ENCODE results near the gene UFD1. TPM values are rescaled to one million over a fixed set of nuclear protein-coding genes. Genes with fewer than 3 reads are reported as not detected.

Gene UFD1
- total and polyA plus RNA-seq, 2 of the 4 experiments (the other 2 are of a cell fraction), result 149 to 152 TPM

DNA sequence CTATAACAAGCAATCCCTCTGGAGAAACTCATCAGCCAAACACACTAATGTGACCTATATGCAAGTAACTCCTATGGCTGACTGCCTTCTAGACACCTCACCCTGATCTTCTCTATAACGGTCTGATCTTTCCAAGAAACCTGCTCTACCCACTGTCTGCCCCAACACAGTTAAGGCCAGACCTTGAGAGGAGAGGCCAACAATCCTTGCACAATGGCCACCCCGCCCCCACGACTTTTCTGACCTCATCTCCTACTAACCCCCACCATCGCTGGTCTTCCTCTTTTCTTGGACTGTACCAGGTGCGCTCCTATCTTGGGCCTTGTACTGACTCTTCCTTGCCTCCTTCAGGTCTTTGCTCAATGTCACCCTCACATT lies 59.9 kb downstream of the UFD1 start:
- Histone ChIP-seq H3K79me1 (ENCODE audit: low read depth in 1 of 2, low read length in 2 of 2) (peaks cover 9 to 74% of the 10 kb centered on the region in 2 experiments), H2BK20ac (ENCODE audit: low read depth, low read length) (no peak overlapping the region), H3K14ac (replicated peaks; ENCODE audit: low read depth, low read length) (no peak overlapping the region), H4K20me1 (ENCODE audit: insufficient read depth, low read length) (peaks cover 52% of the 10 kb centered on the region), H3K36me3 (ENCODE audit: control insufficient read depth, insufficient read depth, low read length) (no peaks in the 10 kb centered on the region), H2BK120ac (ENCODE audit: low read depth, low read length) (no peak overlapping the region), H3K23ac (ENCODE audit: low read depth, low read length) (no peak overlapping the region), H3K9ac (ENCODE audit: low read depth, low read length) (no peak overlapping the region), H4K5ac (ENCODE audit: low read depth, low read length) (no peak overlapping the region), H4K8ac (ENCODE audit: low read depth in 2 of 2, low read length in 2 of 2) (no peak overlapping the region), H3K4me3 (ENCODE audit: insufficient read depth, low read depth, low read length) (no peak overlapping the region), H3K4me1 (ENCODE audit: control insufficient read depth, insufficient read depth, low read length) (peaks cover 5% of the 10 kb centered on the region; the same call in 1 of the 2 replicates), H2AFZ (replicated peaks; ENCODE audit: low read length, poor library complexity) (no peak overlapping the region), H2BK15ac (ENCODE audit: low read depth, low read length) (no peak overlapping the region), H3K4me2 (ENCODE audit: low read depth, low read length) (no peak overlapping the region), H2AK5ac (ENCODE audit: low read depth, low read length) (no peak overlapping the region), H2AK9ac (replicated peaks; ENCODE audit: low read depth, low read length, poor library complexity) (no peak overlapping the region), H3K4ac (ENCODE audit: low read depth, low read length) (no peak overlapping the region), H4K91ac (ENCODE audit: insufficient read depth, low read depth, low read length) (no peak overlapping the region), H3K9me3 (ENCODE audit: control insufficient read depth, insufficient read depth, low read length) (no peaks in the 10 kb centered on the region), H3K27me3 (ENCODE audit: control insufficient read depth, insufficient read depth, low read length) (no peaks in the 10 kb centered on the region), H3K9me1 (ENCODE audit: insufficient read depth, low read length) (peaks cover 26% of the 10 kb centered on the region), H3K56ac (ENCODE audit: extremely low read depth, insufficient read depth, low read length) (no peak overlapping the region), H3K27ac (ENCODE audit: insufficient read depth, low read length) (no peak overlapping the region), H2BK5ac (ENCODE audit: low read depth, low read length, poor library complexity, severe bottlenecking) (no peak overlapping the region), H3K18ac (ENCODE audit: low read depth, low read length) (no peak overlapping the region)
- CTCF ChIA-PET, result no interaction called here
- BruUV-seq (replicated peaks), result no TSS peak
- DNase-seq, result no peak
- dilution Hi-C loops (cut with HindIII; ENCODE audit: low sequenced_read_pairs, unreplicated experiment) (no loop called here), in situ Hi-C loops (cut with MboI; ENCODE audit: low sequenced_read_pairs) (no loop called here), intact Hi-C loops (cut with micrococcal nuclease) (no loop called here)
- no peak for ATAC-seq (ENCODE audit: low read depth)
- TF ChIP-seq RAD21 (IDR thresholded peaks at IDR 0.05; ENCODE audit: low read length) (no peak), RCOR1 (IDR thresholded peaks at IDR 0.05; ENCODE audit: insufficient replicate concordance, low read length) (no peak), RFX5 (IDR thresholded peaks at IDR 0.05; ENCODE audit: low read depth, low read length) (no peak), BHLHE40 (IDR thresholded peaks at IDR 0.05; ENCODE audit: low read depth, low read length) (no peak), FOS (IDR thresholded peaks at IDR 0.05; ENCODE audit: low read depth, low read length) (no peak), SMC3 (IDR thresholded peaks at IDR 0.05; ENCODE audit: low read depth, low read length) (no peak), MAZ (IDR thresholded peaks at IDR 0.05; ENCODE audit: borderline replicate concordance, low read depth, low read length) (no peak), CEBPB (IDR thresholded peaks at IDR 0.05; ENCODE audit: low read depth, low read length) (no peak), CHD1 (IDR thresholded peaks at IDR 0.05; ENCODE audit: low read depth, low read length) (no peak), MXI1 (IDR thresholded peaks at IDR 0.05; ENCODE audit: borderline replicate concordance, low read depth, low read length) (no peak), NFE2L2 (IDR thresholded peaks at IDR 0.05; ENCODE audit: low read depth, low read length) (no peak), POLR2A (IDR thresholded peaks at IDR 0.05; ENCODE audit: low read depth, low read length) (no peak), MAFK (IDR thresholded peaks at IDR 0.05; ENCODE audit: low read depth, low read length) (no peak)
- TF ChIP-seq, protein P1, sequence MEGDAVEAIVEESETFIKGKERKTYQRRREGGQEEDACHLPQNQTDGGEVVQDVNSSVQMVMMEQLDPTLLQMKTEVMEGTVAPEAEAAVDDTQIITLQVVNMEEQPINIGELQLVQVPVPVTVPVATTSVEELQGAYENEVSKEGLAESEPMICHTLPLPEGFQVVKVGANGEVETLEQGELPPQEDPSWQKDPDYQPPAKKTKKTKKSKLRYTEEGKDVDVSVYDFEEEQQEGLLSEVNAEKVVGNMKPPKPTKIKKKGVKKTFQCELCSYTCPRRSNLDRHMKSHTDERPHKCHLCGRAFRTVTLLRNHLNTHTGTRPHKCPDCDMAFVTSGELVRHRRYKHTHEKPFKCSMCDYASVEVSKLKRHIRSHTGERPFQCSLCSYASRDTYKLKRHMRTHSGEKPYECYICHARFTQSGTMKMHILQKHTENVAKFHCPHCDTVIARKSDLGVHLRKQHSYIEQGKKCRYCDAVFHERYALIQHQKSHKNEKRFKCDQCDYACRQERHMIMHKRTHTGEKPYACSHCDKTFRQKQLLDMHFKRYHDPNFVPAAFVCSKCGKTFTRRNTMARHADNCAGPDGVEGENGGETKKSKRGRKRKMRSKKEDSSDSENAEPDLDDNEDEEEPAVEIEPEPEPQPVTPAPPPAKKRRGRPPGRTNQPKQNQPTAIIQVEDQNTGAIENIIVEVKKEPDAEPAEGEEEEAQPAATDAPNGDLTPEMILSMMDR (conservative IDR thresholded peaks at IDR 0.05; ENCODE audit: low read depth, low read length), result no peak
- TF ChIP-seq, protein P2, sequence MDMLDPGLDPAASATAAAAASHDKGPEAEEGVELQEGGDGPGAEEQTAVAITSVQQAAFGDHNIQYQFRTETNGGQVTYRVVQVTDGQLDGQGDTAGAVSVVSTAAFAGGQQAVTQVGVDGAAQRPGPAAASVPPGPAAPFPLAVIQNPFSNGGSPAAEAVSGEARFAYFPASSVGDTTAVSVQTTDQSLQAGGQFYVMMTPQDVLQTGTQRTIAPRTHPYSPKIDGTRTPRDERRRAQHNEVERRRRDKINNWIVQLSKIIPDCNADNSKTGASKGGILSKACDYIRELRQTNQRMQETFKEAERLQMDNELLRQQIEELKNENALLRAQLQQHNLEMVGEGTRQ (IDR thresholded peaks at IDR 0.05; ENCODE audit: low read depth, low read length), result no peak
- TF ChIP-seq, protein P3, sequence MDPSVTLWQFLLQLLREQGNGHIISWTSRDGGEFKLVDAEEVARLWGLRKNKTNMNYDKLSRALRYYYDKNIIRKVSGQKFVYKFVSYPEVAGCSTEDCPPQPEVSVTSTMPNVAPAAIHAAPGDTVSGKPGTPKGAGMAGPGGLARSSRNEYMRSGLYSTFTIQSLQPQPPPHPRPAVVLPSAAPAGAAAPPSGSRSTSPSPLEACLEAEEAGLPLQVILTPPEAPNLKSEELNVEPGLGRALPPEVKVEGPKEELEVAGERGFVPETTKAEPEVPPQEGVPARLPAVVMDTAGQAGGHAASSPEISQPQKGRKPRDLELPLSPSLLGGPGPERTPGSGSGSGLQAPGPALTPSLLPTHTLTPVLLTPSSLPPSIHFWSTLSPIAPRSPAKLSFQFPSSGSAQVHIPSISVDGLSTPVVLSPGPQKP (IDR thresholded peaks at IDR 0.05; ENCODE audit: borderline replicate concordance, low read depth, low read length), result no peak
- POLR2A ChIA-PET (ENCODE audit: unreplicated experiment), result no interaction called here
- WGBS, 2 experiments (ENCODE audit: extremely low coverage in 2 of 2, insufficient read length in 1 of 2), result 100% methylated on average over 4 of the region's 5 CpGs; no CpG with 5 or more reads in 1 of the 2 experiments
